ENCODE data around the gene SRP72.

Gene SRP72

DNA sequence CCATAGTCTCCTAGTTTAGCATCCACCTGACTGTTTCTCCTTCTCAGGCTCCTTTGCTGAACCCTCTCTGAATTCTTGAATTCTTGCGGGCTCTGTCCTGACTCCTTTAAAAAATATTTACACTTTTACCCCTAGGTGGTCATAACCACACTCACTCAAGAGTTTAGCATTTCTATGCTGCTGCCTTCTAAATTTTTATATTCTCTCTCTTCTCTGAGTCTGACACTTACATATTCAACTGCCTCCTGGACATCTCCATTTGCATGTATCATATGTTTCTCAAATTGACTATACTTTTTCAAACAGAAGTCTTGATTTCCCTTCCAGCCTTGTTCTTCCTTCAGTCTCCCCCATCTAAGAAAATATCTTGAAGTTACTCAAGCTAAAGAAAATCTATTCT lies 69.7 kb downstream of the SRP72 start:
- CTCF ChIA-PET: no interaction called here
- TF ChIP-seq TARDBP (IDR thresholded peaks at IDR 0.05) (no peak), ELF4 (IDR thresholded peaks at IDR 0.05) (no peak), SUZ12 (IDR thresholded peaks at IDR 0.05) (no peak), FOXM1 (IDR thresholded peaks at IDR 0.05; ENCODE audit: borderline replicate concordance) (no peak), CTBP1 (IDR thresholded peaks at IDR 0.05; ENCODE audit: borderline replicate concordance) (no peak), HDGF (IDR thresholded peaks at IDR 0.05; ENCODE audit: borderline replicate concordance) (no peak), L3MBTL2 (conservative IDR thresholded peaks at IDR 0.05) (no peak), FOXK2 (IDR thresholded peaks at IDR 0.05) (no peak), ZNF384 (IDR thresholded peaks at IDR 0.05) (no peak), LEF1 (IDR thresholded peaks at IDR 0.05; ENCODE audit: borderline replicate concordance) (no peak), SP1 (IDR thresholded peaks at IDR 0.05) (no peak), BHLHE40 (IDR thresholded peaks at IDR 0.05; ENCODE audit: borderline replicate concordance) (no peak), NFRKB (IDR thresholded peaks at IDR 0.05) (no peak), ARNT (IDR thresholded peaks at IDR 0.05) (no peak), FOXA1 (IDR thresholded peaks at IDR 0.05) (no peak)
- TF ChIP-seq, protein P1, sequence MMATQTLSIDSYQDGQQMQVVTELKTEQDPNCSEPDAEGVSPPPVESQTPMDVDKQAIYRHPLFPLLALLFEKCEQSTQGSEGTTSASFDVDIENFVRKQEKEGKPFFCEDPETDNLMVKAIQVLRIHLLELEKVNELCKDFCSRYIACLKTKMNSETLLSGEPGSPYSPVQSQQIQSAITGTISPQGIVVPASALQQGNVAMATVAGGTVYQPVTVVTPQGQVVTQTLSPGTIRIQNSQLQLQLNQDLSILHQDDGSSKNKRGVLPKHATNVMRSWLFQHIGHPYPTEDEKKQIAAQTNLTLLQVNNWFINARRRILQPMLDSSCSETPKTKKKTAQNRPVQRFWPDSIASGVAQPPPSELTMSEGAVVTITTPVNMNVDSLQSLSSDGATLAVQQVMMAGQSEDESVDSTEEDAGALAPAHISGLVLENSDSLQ (IDR thresholded peaks at IDR 0.05): no peak
- no peak for DNase-seq (ENCODE audit: extremely low spot score)
- POLR2A ChIA-PET: no interaction called here

DNA sequence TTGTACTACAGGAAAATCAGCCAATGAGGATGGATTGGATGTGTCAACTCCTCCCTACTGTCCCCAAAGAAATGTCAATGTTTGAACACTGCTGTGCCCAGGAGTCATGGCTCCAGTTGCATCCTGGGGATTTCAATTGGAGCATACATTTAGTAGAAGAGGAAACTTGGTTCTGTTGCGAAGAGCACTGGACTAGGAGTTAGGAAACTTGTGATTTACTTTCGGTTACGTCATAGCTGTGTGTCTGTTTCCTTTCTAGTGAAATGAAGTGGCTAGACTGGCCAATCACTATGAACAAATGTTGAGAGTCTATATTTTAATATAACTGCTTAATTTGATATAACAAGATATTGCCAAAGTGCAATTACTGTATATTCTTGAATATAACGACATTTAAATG lies 73.4 kb downstream of the SRP72 start:
- CTCF ChIA-PET: no interaction called here
- DNase-seq (ENCODE audit: extremely low spot score): no peak
- TF ChIP-seq ELF4 (IDR thresholded peaks at IDR 0.05) (no peak), NFRKB (IDR thresholded peaks at IDR 0.05) (no peak)
- POLR2A ChIA-PET: no interaction called here

DNA sequence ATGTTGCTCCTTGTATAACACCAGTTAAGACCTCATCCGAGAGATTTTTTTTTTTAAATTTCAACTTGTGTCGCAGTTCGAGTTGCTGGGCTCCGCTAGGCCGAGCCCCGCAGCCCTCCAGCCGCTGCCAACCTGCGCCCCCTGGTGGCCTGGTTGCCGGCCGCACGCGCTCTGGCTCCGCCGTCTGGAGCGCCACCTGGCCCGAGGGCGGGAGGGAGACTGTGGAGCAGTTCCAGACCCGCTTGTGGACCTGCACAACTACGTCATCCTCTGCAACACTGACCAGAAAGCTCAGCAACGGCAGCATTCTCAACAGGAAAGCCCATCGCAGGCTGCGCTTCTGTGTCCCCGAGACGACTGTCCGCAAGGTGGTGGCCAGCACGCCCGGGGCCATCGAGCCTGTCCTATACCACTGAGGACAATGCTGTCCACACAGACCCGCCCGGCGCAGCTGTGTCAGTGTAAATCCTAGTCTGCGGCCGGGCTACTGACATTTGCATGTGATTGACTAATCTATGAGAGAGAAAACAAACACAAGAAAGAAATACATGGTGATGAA lies 77.2 kb downstream of the SRP72 start:
- ChIA-PET POLR2A (interaction anchor here (1.0 to 1.4 kb wide), 3 partner anchors 77 to 157 kb away, joined by 3 to 5 read pairs (median 3); partner anchors contain the start of genes AASDH, PAICS and PPAT), CTCF (interaction anchor here (0.6 to 2.3 kb wide), 11 partner anchors 13 to 596 kb away, joined by 3 to 7 read pairs (median 3); partner anchors contain the start of gene CEP135)
- DNase-seq (ENCODE audit: extremely low spot score): peak; percentile 91
- TF ChIP-seq L3MBTL2 (conservative IDR thresholded peaks at IDR 0.05): peak; percentile 77
- no peak for TF ChIP-seq TARDBP (IDR thresholded peaks at IDR 0.05)
- peak; percentile 79 for TF ChIP-seq ZNF384 (IDR thresholded peaks at IDR 0.05)

DNA sequence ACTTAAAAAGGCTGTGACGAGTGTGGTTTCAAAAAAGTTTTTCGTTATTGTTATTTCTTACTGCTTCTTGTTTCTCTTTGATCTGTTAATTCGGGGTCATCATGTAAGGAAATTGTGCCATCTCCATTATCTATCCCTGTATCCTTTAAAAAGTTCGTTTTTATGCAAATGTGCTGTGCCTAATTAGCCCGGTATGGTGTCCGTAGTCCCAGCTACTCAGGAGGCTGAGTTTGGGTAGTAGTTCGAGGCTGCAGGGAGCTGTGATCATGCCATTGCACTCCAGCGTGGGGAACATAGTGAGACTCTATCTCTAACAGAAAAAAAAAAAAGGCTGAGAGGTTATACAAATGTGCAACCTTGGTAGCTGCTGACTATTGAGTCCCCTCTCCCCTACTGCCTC lies 83.2 kb downstream of the SRP72 start:
- CTCF ChIA-PET: no interaction called here
- TF ChIP-seq FOXK2 (IDR thresholded peaks at IDR 0.05) (no peak), ELF4 (IDR thresholded peaks at IDR 0.05) (no peak), TARDBP (IDR thresholded peaks at IDR 0.05) (no peak)
- POLR2A ChIA-PET: no interaction called here
- no peak for DNase-seq (ENCODE audit: extremely low spot score)

DNA sequence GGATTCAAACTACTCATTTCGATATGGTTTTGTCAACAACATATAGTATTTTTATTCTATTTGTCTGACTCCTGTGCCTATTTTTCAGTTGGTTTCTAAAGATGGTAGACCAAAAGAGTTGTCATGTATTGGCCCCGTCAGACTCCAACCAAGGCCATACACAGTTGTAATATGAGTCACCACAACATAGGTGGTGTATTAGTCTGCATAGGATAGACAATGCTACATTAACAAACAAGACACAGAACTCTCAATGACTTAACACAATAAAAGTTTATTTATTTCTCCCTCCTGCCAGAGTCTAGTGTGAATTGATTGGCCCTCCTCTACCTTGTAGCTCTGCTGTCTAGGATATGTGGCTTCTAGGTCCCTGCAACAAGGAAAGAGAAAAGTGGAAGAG lies 84.1 kb downstream of the SRP72 start:
- ChIA-PET POLR2A (no interaction called here), CTCF (no interaction called here)
- no peak for DNase-seq (ENCODE audit: extremely low spot score)
- TF ChIP-seq SUZ12 (IDR thresholded peaks at IDR 0.05): no peak
- no peak for TF ChIP-seq L3MBTL2 (conservative IDR thresholded peaks at IDR 0.05)
- TF ChIP-seq ARNT (IDR thresholded peaks at IDR 0.05): no peak
- no peak for TF ChIP-seq FOXA1 (IDR thresholded peaks at IDR 0.05)
- no peak for TF ChIP-seq FOXK2 (IDR thresholded peaks at IDR 0.05)
- no peak for TF ChIP-seq LEF1 (IDR thresholded peaks at IDR 0.05; ENCODE audit: borderline replicate concordance)
- TF ChIP-seq FOXM1 (IDR thresholded peaks at IDR 0.05; ENCODE audit: borderline replicate concordance): no peak
- TF ChIP-seq HDGF (IDR thresholded peaks at IDR 0.05; ENCODE audit: borderline replicate concordance): no peak
- TF ChIP-seq NFRKB (IDR thresholded peaks at IDR 0.05): no peak
- no peak for TF ChIP-seq SP1 (IDR thresholded peaks at IDR 0.05)
- TF ChIP-seq ELF4 (IDR thresholded peaks at IDR 0.05): no peak
- no peak for TF ChIP-seq CTBP1 (IDR thresholded peaks at IDR 0.05; ENCODE audit: borderline replicate concordance)
- TF ChIP-seq TARDBP (IDR thresholded peaks at IDR 0.05): no peak
- no peak for TF ChIP-seq ZNF384 (IDR thresholded peaks at IDR 0.05)
- TF ChIP-seq, protein P1 (IDR thresholded peaks at IDR 0.05): no peak
- TF ChIP-seq BHLHE40 (IDR thresholded peaks at IDR 0.05; ENCODE audit: borderline replicate concordance): no peak

DNA sequence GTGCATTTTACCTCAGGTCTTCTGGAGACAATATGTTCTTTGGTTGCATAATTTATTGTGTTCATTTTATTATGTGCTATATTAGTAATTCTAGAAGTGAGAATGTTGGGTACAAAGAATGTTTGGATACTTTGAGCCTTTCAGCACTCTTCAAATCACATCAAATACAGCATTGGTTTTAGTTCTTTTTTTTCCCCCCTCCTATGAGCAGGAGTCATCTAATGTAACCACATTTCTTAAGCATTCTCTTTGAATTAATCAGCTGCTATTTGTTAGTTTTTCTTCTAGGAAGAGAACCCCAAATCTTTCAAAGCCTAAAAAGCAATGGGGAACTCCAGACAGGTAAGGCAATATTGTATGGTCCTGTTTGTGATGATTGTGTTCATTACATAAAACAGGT lies 84.9 kb downstream of the SRP72 start:
- ChIA-PET CTCF (no interaction called here), POLR2A (no interaction called here)
- no peak for TF ChIP-seq FOXK2 (IDR thresholded peaks at IDR 0.05)
- no peak for TF ChIP-seq HDGF (IDR thresholded peaks at IDR 0.05; ENCODE audit: borderline replicate concordance)
- TF ChIP-seq CTBP1 (IDR thresholded peaks at IDR 0.05; ENCODE audit: borderline replicate concordance): no peak
- no peak for TF ChIP-seq NFRKB (IDR thresholded peaks at IDR 0.05)
- TF ChIP-seq SP1 (IDR thresholded peaks at IDR 0.05): no peak
- no peak for TF ChIP-seq ELF4 (IDR thresholded peaks at IDR 0.05)
- TF ChIP-seq ZNF384 (IDR thresholded peaks at IDR 0.05): no peak
- TF ChIP-seq SUZ12 (IDR thresholded peaks at IDR 0.05): no peak
- no peak for DNase-seq (ENCODE audit: extremely low spot score)

Data from HEK293T (cell line).